GM21515 (cell line): Measurements from ENCODE around the gene TRAF4.
"Not testable (repeated sequence)": the region's sequence is repeated elsewhere in the genome, so short reads cannot be mapped to it uniquely, and the experiment has no call there.

Experiments used
- ATAC-seq: cut with Tn5 transposase; IDR thresholded peaks from one replicate; pipeline ENCODE4 v1.9.1; 2021; ENCODE audit not compliant: unreplicated experiment

The TRAF4 gene

GRCh38 chr17:28714281-28714680 lies 29.5 kb upstream of the TRAF4 start:
- no peak for ATAC-seq

GRCh38 chr17:28715217-28715616 lies 28.6 kb upstream of the TRAF4 start:
- no peak for ATAC-seq

- no peak for ATAC-seq
Measured at GRCh38 chr17:28716740-28717577, 26.9 kb upstream of the TRAF4 start.

- no peak for ATAC-seq
Measured at GRCh38 chr17:28717578-28718332, 26.1 kb upstream of the TRAF4 start, which contains the start of gene RAB34. Gene RAB34 (minus strand): TSS chr17:28717868. CDS start chr17:28717266, 602 bp downstream.

- no peak for ATAC-seq
Measured at GRCh38 chr17:28718333-28719020, 25.3 kb upstream of the TRAF4 start.

- ATAC-seq, result peak; percentile 0
Measured at GRCh38 chr17:28719021-28719433, 24.8 kb upstream of the TRAF4 start.

GRCh38 chr17:28720247-28720996 lies 23.4 kb upstream of the TRAF4 start:
- no peak for ATAC-seq

- not testable (repeated sequence) for ATAC-seq
Measured at GRCh38 chr17:28720997-28721329, 22.8 kb upstream of the TRAF4 start.

- ATAC-seq, result no peak
Measured at GRCh38 chr17:28722417-28723158, 21.2 kb upstream of the TRAF4 start.

GRCh38 chr17:28723159-28723835 lies 20.5 kb upstream of the TRAF4 start:
- ATAC-seq, result no peak

GRCh38 chr17:28723836-28724499 lies 19.8 kb upstream of the TRAF4 start:
- ATAC-seq, result not testable (repeated sequence)

- ATAC-seq, result no peak
Measured at GRCh38 chr17:28724500-28725165, 19.2 kb upstream of the TRAF4 start.

GRCh38 chr17:28725166-28725659 lies 18.6 kb upstream of the TRAF4 start:
- ATAC-seq, result no peak

GRCh38 chr17:28725660-28726225 lies 18.1 kb upstream of the TRAF4 start:
- peak; percentile 2 for ATAC-seq

- peak; percentile 11 for ATAC-seq
Measured at GRCh38 chr17:28726226-28726626, 17.6 kb upstream of the TRAF4 start, which contains the start of gene TLCD1. Gene TLCD1 (minus strand): TSS chr17:28726233. CDS start chr17:28726097, 136 bp downstream.

- peak; percentile 34 for ATAC-seq
Measured at GRCh38 chr17:28726627-28727491, 17.0 kb upstream of the TRAF4 start.
